GM12801 (cell line): ENCODE results near the gene EMX1.

Source experiments
- TF ChIP-seq, protein P1 (sequence below): IDR thresholded peaks from one replicate; pipeline ENCODE4 v1.5.1; 2011; ENCODE audit warnings: control low read depth; ENCODE audit not compliant: insufficient read length; ENCODE audit errors: extremely low read depth

Gene EMX1

DNA sequence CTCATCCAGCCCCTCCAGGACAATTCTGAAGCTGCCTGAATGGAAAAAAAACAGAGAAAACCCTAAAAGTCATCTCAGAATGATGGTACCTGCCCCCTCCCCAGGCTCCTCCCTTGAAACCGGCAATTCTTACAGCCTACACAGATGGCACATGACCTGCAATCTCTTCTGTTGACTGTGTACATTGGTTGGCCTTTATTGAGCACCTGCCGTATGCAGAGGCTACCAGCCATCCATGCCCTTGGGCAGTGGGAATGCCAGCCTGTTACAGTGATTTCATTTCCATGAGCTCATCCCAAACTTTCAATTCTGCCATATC, 57.1 kb downstream of the EMX1 start:
- TF ChIP-seq, protein P1, sequence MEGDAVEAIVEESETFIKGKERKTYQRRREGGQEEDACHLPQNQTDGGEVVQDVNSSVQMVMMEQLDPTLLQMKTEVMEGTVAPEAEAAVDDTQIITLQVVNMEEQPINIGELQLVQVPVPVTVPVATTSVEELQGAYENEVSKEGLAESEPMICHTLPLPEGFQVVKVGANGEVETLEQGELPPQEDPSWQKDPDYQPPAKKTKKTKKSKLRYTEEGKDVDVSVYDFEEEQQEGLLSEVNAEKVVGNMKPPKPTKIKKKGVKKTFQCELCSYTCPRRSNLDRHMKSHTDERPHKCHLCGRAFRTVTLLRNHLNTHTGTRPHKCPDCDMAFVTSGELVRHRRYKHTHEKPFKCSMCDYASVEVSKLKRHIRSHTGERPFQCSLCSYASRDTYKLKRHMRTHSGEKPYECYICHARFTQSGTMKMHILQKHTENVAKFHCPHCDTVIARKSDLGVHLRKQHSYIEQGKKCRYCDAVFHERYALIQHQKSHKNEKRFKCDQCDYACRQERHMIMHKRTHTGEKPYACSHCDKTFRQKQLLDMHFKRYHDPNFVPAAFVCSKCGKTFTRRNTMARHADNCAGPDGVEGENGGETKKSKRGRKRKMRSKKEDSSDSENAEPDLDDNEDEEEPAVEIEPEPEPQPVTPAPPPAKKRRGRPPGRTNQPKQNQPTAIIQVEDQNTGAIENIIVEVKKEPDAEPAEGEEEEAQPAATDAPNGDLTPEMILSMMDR = no peak

DNA sequence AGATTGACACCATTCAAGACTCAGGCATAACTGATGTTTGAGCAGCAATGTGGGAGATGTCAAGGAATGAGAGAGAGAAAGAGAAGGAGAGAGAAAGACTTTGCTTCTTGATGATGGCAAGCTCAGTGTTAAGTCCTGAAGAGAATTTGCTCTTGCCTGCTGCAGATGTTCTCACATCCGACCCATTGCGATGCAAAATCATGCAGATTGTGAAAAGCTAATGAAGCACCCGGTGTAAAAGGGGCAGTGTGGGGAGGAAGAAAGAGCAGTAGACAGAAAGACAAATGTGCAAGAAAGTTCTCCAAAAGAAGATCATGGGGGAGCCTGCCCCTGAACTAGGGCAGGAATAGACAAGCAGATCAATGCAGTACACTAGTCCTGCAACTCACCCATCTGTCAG, 57.7 kb downstream of the EMX1 start:
- TF ChIP-seq, protein P1 = no peak

DNA sequence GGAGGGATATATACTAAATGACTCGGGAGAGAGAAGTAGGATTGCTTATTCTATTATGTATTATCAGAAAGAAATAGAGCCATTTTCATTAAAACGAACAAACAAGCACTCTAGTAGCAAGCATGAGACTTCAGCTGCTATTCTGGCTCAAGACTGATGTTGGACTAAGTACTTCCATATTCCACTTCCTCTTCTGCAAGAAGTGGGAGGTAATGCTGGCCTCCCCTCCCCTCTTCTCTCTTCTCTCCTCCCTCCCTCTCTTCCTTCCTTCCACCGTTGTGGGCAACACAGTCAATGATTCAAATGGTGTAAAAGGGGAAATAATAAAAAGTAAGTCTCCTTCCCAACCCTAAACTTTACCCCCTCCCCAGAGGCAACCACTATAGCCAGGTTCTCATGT, 62.6 kb downstream of the EMX1 start:
- TF ChIP-seq, protein P1 = no peak

DNA sequence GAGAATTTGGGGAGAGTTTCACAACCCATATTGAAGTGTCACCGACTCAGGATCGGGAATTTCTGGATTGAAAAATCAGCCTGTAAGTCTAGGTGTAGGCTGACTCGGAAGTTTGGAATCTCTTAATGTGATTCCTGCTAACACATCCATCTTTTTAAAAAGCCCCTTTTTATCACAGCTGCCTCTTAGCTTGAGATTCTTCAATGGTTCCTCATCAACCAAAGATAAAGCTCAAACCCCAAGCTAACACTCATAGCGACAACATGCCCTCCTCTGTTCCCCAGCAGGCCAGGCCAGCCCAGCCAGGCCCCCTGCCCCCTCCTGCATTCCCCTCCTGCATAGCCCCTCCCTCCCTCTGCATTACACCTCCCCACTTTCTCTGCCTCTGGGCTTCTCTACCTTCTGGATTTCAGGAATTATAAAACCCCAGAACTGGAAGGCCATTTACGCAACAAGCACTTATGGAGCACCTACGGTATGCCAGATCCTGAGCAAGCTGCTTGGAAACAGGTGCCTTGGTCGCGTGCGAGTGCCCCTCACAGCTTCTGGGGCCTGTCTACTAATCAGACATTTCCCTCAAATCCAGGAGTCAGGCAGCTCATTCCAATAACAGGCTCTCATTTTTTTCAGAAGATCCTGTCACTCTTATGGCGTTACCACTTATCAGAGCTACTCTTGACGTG, 63.4 kb downstream of the EMX1 start:
- TF ChIP-seq, protein P1 = no peak

DNA sequence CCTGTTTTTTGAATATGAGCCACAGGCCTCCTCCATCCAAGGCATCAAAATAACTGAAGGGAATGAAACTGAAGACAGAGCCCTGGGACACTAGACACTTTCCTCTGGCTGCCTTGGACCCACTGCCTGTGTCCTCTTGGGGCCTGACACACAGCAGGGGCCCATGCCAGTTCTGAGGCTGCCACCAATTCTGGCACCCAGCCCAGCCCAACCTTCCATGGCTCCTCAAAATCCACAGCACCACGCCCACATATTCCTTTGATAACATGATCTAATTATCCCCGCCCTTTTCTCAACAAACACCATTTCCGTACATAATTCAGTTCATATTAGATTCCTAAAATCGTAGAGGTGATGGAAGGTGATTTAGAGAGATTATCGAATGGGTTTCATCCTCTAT, 64.2 kb downstream of the EMX1 start:
- TF ChIP-seq, protein P1 = no peak

DNA sequence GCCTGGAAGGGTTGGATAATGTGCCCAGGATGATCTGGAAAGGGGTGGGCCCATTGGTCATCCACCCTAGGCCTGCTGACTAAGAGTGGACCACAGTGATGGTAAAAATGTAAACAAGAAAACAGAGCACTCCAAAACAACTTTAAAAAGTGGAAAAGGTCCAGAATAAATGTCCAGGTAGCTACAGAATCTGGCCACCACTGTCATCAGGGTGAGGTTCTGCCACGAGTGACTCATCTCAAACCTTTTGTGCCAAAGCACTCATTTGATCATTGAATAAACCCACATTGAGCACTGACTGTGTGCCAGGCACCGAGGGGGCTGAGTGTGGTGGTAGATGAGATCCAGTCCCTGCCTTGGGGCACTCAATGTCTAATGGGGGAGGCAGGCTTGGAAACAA, 64.9 kb downstream of the EMX1 start:
- TF ChIP-seq, protein P1 = no peak

DNA sequence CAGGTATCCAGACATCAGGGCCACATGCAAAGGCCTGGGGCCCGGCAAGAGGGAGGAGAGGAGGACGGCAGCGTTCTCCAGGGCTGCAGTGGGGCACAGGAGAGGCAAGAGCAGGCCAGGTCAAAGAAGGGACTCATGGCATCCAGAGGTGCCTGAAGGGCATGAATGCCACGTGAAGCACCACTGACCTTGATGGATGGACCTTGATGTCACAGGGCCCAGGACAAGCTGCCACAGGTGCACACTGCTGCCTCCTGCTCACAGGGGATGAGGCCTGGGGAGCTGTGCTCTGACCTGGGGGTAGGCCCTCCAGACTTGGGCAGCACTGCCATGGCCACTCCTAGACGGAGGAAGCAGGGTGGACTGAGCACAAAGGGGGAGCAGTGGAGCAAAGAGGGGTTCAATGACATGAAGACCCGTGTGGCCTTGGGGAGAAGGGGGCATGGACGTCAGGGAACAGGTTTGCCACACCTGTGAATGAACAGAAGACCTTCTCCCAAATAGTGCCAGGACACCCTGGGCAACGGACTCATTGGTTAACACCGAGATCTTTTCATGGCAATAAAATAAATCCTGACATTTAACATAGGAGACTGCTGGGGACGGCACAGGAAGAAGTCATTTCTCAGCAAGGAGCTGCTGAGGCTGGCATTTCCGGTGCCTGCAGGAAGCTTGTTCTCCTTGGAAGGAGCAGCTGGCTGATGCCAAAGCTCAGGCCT, 65.6 kb downstream of the EMX1 start:
- TF ChIP-seq, protein P1 = no peak
